Kidney (tissue), 14 donors: ENCODE measurements around the gene PPP1R12B. TPM values are rescaled to one million over a fixed set of nuclear protein-coding genes. Genes with fewer than 3 reads are reported as not detected.

ENCODE experiments used
- DNase-seq, 5 donors: peaks; one replicate each; pipeline ENCODE4 v3.0.0-alpha.2; 2013 to 2020
- FAIRE-seq: peaks from 2 replicates; lab custom pipeline; 2012; peaks lifted over from hg19 to GRCh38; lab: Jason Lieb, UNC
- H3K27ac ChIP-seq, 2 donors: one replicate each; pipeline ENCODE4 v1.7.0; 2013; ENCODE audit warnings: low read depth in 2 of 2, low read length in 2 of 2, inconsistent platforms in 1 of 2
- H3K27me3 ChIP-seq: one replicate; pipeline ENCODE4 v1.7.1; 2013; ENCODE audit warnings: low read length, inconsistent platforms; ENCODE audit not compliant: control insufficient read depth, insufficient read depth
- H3K36me3 ChIP-seq, 3 donors: one replicate each; pipeline versions ENCODE4 v1.7.0 to v1.7.1; 2013; ENCODE audit warnings: low read length in 3 of 3, control low read depth in 1 of 3, inconsistent platforms in 1 of 3; ENCODE audit not compliant: insufficient read depth in 3 of 3, control insufficient read depth in 2 of 3
- H3K4me1 ChIP-seq, 3 donors: one replicate each; pipeline versions ENCODE4 v1.7.0 to v1.7.1; 2013; ENCODE audit warnings: low read length in 3 of 3, inconsistent platforms in 1 of 3, low read depth in 1 of 3; ENCODE audit not compliant: control insufficient read depth in 2 of 3, insufficient read depth in 2 of 3
- H3K4me3 ChIP-seq, 3 donors: one replicate each; pipeline versions ENCODE4 v1.7.0 to v1.8.1; 2013; ENCODE audit warnings: low read length in 3 of 3, control low read depth in 1 of 3, inconsistent platforms in 1 of 3
- H3K9ac ChIP-seq, 3 donors: one replicate each; pipeline versions ENCODE4 v1.7.0 to v1.7.1; 2013; ENCODE audit warnings: low read length in 3 of 3, control low read depth in 1 of 3, inconsistent platforms in 1 of 3
- H3K9me3 ChIP-seq, 3 donors: one replicate each; pipeline versions ENCODE4 v1.7.0 to v1.7.1; 2013; ENCODE audit warnings: low read length in 3 of 3, control low read depth in 1 of 3, inconsistent platforms in 1 of 3; ENCODE audit not compliant: control insufficient read depth in 2 of 3, insufficient read depth in 1 of 3
- intact Hi-C: fragments of 100-400 bp; cut with DNase I; formaldehyde crosslinking; loops from one replicate; pipeline ENCODE4 v1.11.1; 2022
- polyA plus RNA-seq: library from polyadenylated mRNA; stranded (reverse); fragments of 350-450 nt; fragmentation: Illumina TruSeq; extraction: RNeasy Lipid Tissue Mini Kit (QIAGEN cat#74804); gene quantifications from one replicate; pipeline ENCODE4 v1.2.3, GENCODE V29; 2014; ENCODE audit warnings: low read depth, low replicate concordance; ENCODE audit not compliant: insufficient read depth
- total RNA-seq: library from RNA; stranded (reverse); fragmentation: NEBNext Ultra II Directional; extraction: Animal tissue kit (Norgen Biotek cat#: 25700); gene quantifications from one replicate; pipeline ENCODE4 v1.2.1, GENCODE V29; 2021
- TF ChIP-seq, protein P1 (sequence below): IDR thresholded peaks from 3 replicates; pipeline ENCODE4 v1.5.1; 2012; ENCODE audit warnings: mild to moderate bottlenecking, moderate library complexity, borderline replicate concordance; ENCODE audit not compliant: insufficient read depth; ENCODE audit errors: extremely low read depth
- donor health status: control.
- donor health status: control.
- donor health status: control.
- donor health status: control.
- donor health status: control.
- donor health status: DM: yes; HTN: yes; CAD: no.
- donor health status: Normal renal cell carcinoma (clear cell type).

PPP1R12B gene
- total and polyA plus RNA-seq, 2 donors from 2014 or later: 5.7 to 40.0 TPM

DNA sequence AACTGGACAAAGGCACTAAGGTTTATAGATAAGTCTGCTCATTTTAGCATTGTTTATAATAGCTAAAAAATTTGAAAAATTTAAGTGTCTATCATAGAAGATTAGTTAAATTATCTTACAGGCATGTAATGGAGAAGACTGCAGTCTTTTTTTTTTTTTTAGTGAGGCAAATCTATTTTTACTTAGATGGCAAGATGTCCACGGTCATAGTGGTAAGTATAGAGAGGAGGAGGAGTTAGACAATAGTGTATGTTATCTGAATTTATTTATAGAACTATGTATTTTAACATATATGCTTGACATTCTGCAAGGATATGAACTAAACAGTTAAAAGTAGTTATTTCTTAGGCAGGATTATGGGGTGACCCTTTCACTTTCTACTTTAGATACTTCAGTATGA, 212.7 kb downstream of the PPP1R12B start:
- Histone ChIP-seq H3K9me3 (no peaks in the 10 kb centered on the region), H3K27ac (no peak overlapping the region), H3K9ac (no peak overlapping the region), H3K36me3 (no peaks in the 10 kb centered on the region), H3K27me3 (no peaks in the 10 kb centered on the region), H3K4me3 (no peak overlapping the region), H3K4me1 (no peaks in the 10 kb centered on the region)
- TF ChIP-seq, protein P1, sequence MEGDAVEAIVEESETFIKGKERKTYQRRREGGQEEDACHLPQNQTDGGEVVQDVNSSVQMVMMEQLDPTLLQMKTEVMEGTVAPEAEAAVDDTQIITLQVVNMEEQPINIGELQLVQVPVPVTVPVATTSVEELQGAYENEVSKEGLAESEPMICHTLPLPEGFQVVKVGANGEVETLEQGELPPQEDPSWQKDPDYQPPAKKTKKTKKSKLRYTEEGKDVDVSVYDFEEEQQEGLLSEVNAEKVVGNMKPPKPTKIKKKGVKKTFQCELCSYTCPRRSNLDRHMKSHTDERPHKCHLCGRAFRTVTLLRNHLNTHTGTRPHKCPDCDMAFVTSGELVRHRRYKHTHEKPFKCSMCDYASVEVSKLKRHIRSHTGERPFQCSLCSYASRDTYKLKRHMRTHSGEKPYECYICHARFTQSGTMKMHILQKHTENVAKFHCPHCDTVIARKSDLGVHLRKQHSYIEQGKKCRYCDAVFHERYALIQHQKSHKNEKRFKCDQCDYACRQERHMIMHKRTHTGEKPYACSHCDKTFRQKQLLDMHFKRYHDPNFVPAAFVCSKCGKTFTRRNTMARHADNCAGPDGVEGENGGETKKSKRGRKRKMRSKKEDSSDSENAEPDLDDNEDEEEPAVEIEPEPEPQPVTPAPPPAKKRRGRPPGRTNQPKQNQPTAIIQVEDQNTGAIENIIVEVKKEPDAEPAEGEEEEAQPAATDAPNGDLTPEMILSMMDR: no peak
- intact Hi-C loops: no loop called here
- DNase-seq (no peak), FAIRE-seq (no peak)

DNA sequence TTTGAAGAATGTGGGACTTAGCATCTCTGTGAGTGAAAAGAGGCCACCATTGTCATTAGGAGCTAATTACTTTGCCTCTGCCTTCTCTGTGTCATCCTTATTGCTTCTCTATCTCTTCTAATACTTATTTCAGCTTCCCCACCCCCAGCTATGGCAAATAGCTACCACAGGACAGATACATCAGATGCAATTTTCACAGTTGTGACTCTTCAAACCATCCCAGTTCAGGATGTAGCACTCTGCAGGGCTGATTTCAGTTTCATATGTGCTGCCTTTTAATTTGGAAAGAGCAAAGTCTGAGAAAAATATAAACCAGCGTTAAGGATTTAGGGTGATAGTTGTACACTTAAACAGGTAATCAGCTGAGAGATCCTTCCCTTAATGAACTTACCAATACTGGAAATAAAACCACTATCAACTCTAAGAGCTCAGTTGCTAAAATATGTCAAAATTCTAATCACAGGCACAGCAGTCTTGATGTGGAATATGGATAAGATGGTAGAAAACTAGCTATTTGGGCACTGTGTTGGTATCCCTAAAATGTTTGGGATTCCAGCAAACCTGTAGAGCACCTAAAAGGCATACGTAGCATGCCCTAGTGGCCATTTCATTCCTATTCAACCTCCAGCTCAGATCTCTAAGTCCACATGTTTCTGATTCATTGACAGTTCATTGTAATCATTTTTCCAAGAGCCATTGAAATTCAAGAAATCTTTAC, 213.4 kb downstream of the PPP1R12B start:
- Histone ChIP-seq H3K27ac (no peak overlapping the region), H3K4me1 (no peaks in the 10 kb centered on the region)

DNA sequence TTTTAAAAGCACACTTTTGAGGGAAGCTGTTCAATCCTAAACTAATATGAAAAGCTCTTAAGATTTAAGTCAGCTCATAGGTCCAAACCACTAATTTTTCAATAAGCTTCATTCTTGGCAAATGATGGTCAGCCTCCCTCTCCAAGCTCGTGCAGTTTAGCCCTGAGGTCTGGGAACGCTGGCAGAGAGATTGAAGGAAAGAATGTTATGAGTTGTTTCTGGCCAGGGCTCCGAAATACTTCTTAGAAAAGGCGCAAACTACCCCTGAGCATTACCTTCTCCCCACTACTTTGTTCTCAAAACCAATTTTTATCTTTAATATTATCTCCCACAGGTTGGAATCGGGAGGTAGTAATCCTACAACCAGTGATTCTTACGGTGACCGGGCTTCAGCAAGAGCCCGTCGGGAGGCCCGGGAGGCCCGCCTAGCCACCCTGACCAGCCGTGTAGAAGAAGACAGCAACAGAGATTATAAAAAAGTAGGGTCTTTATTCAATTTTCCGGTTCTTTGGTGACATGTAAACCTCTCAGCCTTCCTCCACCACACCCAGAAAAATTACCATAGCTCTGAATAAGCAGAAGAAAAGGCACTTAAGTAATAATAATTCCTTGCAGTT, 214.1 kb downstream of the PPP1R12B start:
- no peaks in the 10 kb centered on the region for H3K36me3 ChIP-seq
- no peak overlapping the region for H3K4me3 ChIP-seq
- no peaks in the 10 kb centered on the region for H3K27me3 ChIP-seq
- no peak for FAIRE-seq
- H3K27ac ChIP-seq: no peak overlapping the region
- intact Hi-C loops: no loop called here
- TF ChIP-seq, protein P1: no peak
- DNase-seq: no peak
- peaks cover 0 to 2% (median 0%) of the 10 kb centered on the region in 3 donors for H3K4me1 ChIP-seq
- no peak overlapping the region for H3K9ac ChIP-seq
- no peaks in the 10 kb centered on the region for H3K9me3 ChIP-seq

More for the DNA sequence above, 213.4 kb downstream of the PPP1R12B start:
- DNase-seq: no peak
- Histone ChIP-seq H3K9me3 (no peaks in the 10 kb centered on the region), H3K36me3 (no peaks in the 10 kb centered on the region), H3K4me3 (no peak overlapping the region), H3K27me3 (no peaks in the 10 kb centered on the region), H3K9ac (no peak overlapping the region)
- TF ChIP-seq, protein P1: no peak
- intact Hi-C loops: no loop called here
- FAIRE-seq: no peak
